ENCODE results near the gene FHIT.

Gene FHIT

GRCh38 chr3:60384341-60384740, 866.9 kb downstream of the FHIT start:
- in situ Hi-C loops (cut with MboI; ENCODE audit: low sequenced_read_pairs): no loop called here

GRCh38 chr3:60383345-60383744, 867.9 kb downstream of the FHIT start:
- in situ Hi-C loops (cut with MboI; ENCODE audit: low sequenced_read_pairs): no loop called here

GRCh38 chr3:60366486-60366885, 884.8 kb downstream of the FHIT start:
- in situ Hi-C loops (cut with MboI; ENCODE audit: low sequenced_read_pairs): no loop called here

DNA sequence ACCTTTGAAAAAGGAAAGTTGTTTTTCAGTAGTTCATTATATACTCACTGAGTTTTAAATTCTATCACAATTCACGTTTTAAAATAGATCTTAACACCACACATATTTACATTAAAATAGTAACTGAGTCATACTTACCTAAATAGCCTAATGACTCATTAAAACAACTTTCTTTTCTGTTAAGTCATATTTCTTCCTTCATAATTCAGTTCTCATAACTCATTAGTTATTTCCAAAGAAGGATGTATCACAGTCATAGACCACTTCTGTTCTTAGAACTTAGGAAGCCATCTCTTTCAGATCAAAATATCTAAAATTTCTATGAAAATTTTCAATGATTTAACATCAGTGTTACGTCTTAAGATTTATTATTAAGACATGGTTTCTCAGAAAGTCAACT, 885.9 kb downstream of the FHIT start:
- in situ Hi-C loops (cut with MboI; ENCODE audit: low sequenced_read_pairs): no loop called here

GRCh38 chr3:60364475-60364874, 886.8 kb downstream of the FHIT start:
- in situ Hi-C loops (cut with MboI; ENCODE audit: low sequenced_read_pairs): no loop called here

- in situ Hi-C loops (cut with MboI; ENCODE audit: low sequenced_read_pairs): no loop called here
These were observed 887.4 kb downstream of the FHIT start for GRCh38 chr3:60363817-60364216.

- in situ Hi-C loops (cut with MboI; ENCODE audit: low sequenced_read_pairs): no loop called here
These were observed 895.4 kb downstream of the FHIT start for GRCh38 chr3:60355825-60356224.

- in situ Hi-C loops (cut with MboI; ENCODE audit: low sequenced_read_pairs): no loop called here
These were observed 899.8 kb downstream of the FHIT start for GRCh38 chr3:60351481-60351880.

DNA sequence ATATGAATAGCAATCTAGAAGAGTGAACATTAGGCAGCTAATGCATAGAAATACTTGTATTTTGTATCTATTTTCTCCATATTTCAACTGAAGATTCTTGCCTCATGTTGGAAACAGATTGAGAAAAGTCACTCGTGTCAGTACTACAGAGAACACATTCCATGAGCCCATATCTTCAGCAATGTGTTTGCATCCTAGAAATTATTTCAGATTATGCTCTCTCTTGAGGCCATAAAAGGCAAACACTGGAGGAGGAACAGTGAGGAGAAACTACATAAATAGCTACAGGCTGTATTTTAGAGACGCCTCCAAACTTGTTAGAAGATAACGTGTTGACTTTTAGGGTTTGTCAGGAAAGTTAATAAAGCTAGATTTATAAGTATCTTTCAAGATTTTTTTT, 906.9 kb downstream of the FHIT start:
- in situ Hi-C loops (cut with MboI; ENCODE audit: low sequenced_read_pairs): no loop called here

GRCh38 chr3:60343831-60344230, 907.4 kb downstream of the FHIT start:
- in situ Hi-C loops (cut with MboI; ENCODE audit: low sequenced_read_pairs): no loop called here

GRCh38 chr3:60339304-60339703, 911.9 kb downstream of the FHIT start:
- in situ Hi-C loops (cut with MboI; ENCODE audit: low sequenced_read_pairs): no loop called here

DNA sequence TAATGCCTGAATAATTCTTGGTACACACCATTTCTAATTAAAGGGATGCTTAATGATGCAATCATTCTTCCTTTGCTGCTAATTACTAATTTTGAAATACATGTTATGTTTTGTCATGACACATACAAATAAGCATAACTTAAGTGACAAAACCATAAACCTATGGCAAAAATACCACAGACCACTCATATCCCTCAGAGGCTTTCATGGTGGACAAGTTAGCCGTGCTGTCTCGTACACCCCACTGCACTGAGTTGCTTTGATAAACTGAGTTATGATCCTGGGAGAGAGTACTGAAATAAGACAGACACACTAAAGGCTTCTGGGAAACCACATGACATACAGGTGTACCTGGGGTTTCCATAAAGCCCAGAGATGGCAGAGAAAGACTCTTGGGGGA, 913.8 kb downstream of the FHIT start:
- in situ Hi-C loops (cut with MboI; ENCODE audit: low sequenced_read_pairs): no loop called here

DNA sequence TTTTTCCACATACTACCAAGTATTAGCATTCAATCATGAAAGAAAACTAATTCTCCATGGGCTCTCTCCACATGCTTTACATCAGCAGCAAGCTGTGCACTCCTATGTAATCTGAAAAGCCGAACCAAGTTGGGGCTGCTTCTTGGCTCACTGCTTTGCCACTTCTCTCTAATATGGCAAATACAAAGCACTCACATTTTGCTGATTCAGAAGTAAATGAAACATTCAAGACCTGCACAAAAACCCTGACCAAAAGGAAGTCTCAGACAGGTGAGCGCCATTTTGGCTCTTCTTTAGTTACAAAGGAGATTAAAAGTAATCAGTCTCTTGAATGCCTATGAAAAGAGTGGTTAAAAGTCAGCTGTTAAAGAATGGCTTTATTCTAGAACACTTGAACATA, 915.2 kb downstream of the FHIT start:
- in situ Hi-C loops (cut with MboI; ENCODE audit: low sequenced_read_pairs): no loop called here

GRCh38 chr3:60333710-60334109, 917.5 kb downstream of the FHIT start:
- in situ Hi-C loops (cut with MboI; ENCODE audit: low sequenced_read_pairs): no loop called here

DNA sequence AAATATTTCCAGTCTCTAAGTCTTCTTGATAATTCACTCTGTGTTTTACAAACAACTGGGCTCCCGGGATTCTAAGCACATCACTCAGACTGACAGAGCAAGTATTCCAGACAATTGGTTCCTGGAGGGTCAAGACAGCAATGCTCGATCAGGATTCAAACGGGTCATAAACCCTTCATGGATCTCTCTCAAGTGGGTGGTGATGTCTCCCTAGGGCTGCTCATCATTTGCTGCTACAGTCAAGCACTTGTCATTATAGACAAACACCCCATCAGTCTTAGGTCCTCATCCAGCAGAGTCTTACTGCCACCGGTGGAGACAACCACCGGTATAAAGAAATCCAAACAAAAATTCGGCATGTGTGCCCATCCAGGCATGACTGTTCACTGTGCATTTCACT, 921.1 kb downstream of the FHIT start:
- in situ Hi-C loops (cut with MboI; ENCODE audit: low sequenced_read_pairs): no loop called here

GRCh38 chr3:60325610-60326170, 925.6 kb downstream of the FHIT start:
- in situ Hi-C loops (cut with MboI; ENCODE audit: low sequenced_read_pairs): no loop called here

DNA sequence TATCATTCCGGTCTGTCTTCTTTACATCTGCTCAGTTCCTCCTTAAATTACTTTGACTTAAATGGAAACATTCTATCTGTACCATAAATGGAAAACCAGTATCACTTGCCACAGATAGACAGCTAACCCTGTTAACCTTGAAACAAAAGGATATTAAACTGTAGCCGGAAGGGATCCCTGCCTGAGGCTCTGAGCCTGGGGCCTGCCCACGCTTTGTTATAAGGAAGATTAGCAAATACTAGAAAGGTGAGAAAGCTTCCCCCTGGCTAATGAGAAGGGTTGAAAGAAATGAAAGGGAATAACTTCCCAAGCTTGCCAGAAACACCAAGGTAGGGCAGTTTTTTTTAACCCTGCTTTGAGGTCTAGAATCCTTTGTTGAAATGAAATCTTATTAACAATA, 927.6 kb downstream of the FHIT start:
- in situ Hi-C loops (cut with MboI; ENCODE audit: low sequenced_read_pairs): no loop called here

- in situ Hi-C loops (cut with MboI; ENCODE audit: low sequenced_read_pairs): no loop called here
These were observed 928.1 kb downstream of the FHIT start for GRCh38 chr3:60323180-60323579.

GRCh38 chr3:60322298-60322856, 928.9 kb downstream of the FHIT start:
- in situ Hi-C loops (cut with MboI; ENCODE audit: low sequenced_read_pairs): no loop called here

DNA sequence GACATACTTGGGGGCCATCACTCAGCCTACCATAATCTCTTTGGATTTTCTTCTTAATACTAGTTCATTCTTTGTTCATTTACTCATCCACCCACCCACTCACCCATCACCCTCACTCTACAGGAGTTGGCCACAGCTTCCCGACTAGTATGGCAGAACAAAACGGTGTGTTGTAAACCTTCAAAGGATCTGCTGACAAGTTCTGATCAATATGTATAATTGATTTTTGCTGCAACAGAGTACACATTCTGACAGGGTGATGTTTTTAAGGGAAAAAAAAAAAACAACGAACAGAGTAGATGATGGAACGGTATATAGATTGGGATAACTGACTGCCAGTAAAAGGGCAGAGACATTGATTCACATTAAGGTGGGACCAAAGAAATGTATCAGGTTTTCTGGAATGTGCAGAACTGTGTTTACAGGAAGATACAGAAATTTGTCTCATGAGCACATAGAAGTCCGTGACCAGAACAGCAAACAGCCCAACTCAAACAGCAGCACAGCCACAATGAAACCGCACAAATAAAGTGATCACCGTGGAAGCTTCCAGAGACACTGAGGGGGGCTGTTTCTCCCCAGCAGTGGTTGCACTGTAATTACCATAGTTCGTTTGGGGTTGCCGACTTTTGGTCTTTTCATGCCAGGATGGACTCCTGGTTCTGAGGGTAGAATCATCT, 931.9 kb downstream of the FHIT start:
- in situ Hi-C loops (cut with MboI; ENCODE audit: low sequenced_read_pairs): no loop called here

GRCh38 chr3:60316121-60316797, 935.0 kb downstream of the FHIT start:
- in situ Hi-C loops (cut with MboI; ENCODE audit: low sequenced_read_pairs): no loop called here

DNA sequence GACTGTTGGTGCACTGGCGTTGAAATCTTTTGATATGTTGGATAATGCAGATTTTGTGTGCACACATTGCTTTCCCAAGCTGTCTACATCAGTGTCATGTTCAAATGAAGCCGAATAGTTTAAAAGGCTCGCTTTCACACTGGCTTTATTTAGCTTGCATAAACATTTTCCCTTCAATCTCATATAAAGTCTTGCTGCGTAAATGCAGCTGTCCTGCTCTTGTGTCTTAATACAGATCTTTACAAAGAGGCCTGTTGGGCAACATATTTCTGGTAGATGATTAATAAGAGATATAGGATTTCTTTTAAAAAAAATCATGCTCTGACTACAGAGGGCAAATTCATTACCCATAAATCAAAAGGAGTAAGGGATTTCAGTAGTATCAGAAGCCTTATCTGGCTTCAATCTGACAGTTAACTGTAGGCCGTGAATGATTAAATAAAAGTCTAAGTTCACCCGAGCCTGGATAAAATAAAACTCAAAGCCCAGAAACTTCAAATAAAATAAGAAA, 937.2 kb downstream of the FHIT start:
- in situ Hi-C loops (cut with MboI; ENCODE audit: low sequenced_read_pairs): no loop called here

Data from HL-60/S4 treated with retinoic acid at 250 ng/mL for 4 days and 3 days (cell line).